Fibroblast of skin of right biceps (primary cell): ENCODE measurements around the gene NR1D2.
A peak's percentile ranks its signal among the peaks of the same experiment; 100 is the strongest.
"Not testable (repeated sequence)": the region's sequence is repeated elsewhere in the genome, so short reads cannot be mapped to it uniquely, and the experiment has no call there.

Experiments used
- DNase-seq: peaks from one replicate; pipeline ENCODE4 v3.0.0-alpha.2; 2013

NR1D2 gene

GRCh38 chr3:23944861-23945662, at the start of gene NR1D2:
Gene NR1D2 (plus strand): TSS chr3:23945286. CDS start chr3:23945579, 293 bp downstream.
- DNase-seq = peak; percentile 88

GRCh38 chr3:23900744-23901143, 44.3 kb upstream of the NR1D2 start:
- peak; percentile 60 for DNase-seq

GRCh38 chr3:23904545-23904944, 40.5 kb upstream of the NR1D2 start:
- DNase-seq = no peak

- DNase-seq = no peak
These were observed 35.7 kb upstream of the NR1D2 start for GRCh38 chr3:23909341-23909740.

- DNase-seq = no peak
These were observed 33.7 kb upstream of the NR1D2 start for GRCh38 chr3:23911397-23911796.

- not testable (repeated sequence) for DNase-seq
These were observed 32.8 kb upstream of the NR1D2 start for GRCh38 chr3:23912335-23912734.

GRCh38 chr3:23913182-23913581, 31.9 kb upstream of the NR1D2 start:
- no peak for DNase-seq

- DNase-seq = no peak
These were observed 31.0 kb upstream of the NR1D2 start for GRCh38 chr3:23913873-23914743.

- peak; percentile 38 for DNase-seq
These were observed 29.5 kb upstream of the NR1D2 start for GRCh38 chr3:23915537-23916108.

- DNase-seq = no peak
These were observed 28.8 kb upstream of the NR1D2 start for GRCh38 chr3:23916152-23916885.

- peak; percentile 98 for DNase-seq
These were observed 28.0 kb upstream of the NR1D2 start, which contains the start of the genes NKIRAS1 and RPL15 for GRCh38 chr3:23916886-23917678. Gene NKIRAS1 (minus strand): TSS chr3:23916990. CDS start chr3:23910904, 6,086 bp downstream. Gene RPL15 (plus strand): TSS chr3:23917132. CDS start chr3:23917860, 728 bp downstream.

- DNase-seq = peak; percentile 63
These were observed 27.3 kb upstream of the NR1D2 start for GRCh38 chr3:23917679-23918303.

- DNase-seq = not testable (repeated sequence)
These were observed 26.8 kb upstream of the NR1D2 start for GRCh38 chr3:23918331-23918730.

GRCh38 chr3:23919628-23920027, 25.5 kb upstream of the NR1D2 start:
- DNase-seq = no peak

- no peak for DNase-seq
These were observed 24.9 kb upstream of the NR1D2 start for GRCh38 chr3:23920151-23920655.

- DNase-seq = no peak
These were observed 24.0 kb upstream of the NR1D2 start for GRCh38 chr3:23921052-23921511.

GRCh38 chr3:23923786-23924185, 21.3 kb upstream of the NR1D2 start:
- DNase-seq = peak; percentile 75

GRCh38 chr3:23926246-23926645, 18.8 kb upstream of the NR1D2 start:
- DNase-seq = no peak

- DNase-seq = no peak
These were observed 18.4 kb upstream of the NR1D2 start for GRCh38 chr3:23926736-23927135.

GRCh38 chr3:23928524-23928923, 16.6 kb upstream of the NR1D2 start:
- no peak for DNase-seq

GRCh38 chr3:23931597-23931996, 13.5 kb upstream of the NR1D2 start:
- no peak for DNase-seq
